GM18498 (cell line): Measurements from ENCODE around the gene CENPW.

ENCODE experiments used
- ATAC-seq: cut with Tn5 transposase; IDR thresholded peaks from one replicate; pipeline ENCODE4 v1.9.1; 2021; ENCODE audit warnings: mild to moderate bottlenecking, moderate library complexity; ENCODE audit not compliant: unreplicated experiment

CENPW gene

DNA sequence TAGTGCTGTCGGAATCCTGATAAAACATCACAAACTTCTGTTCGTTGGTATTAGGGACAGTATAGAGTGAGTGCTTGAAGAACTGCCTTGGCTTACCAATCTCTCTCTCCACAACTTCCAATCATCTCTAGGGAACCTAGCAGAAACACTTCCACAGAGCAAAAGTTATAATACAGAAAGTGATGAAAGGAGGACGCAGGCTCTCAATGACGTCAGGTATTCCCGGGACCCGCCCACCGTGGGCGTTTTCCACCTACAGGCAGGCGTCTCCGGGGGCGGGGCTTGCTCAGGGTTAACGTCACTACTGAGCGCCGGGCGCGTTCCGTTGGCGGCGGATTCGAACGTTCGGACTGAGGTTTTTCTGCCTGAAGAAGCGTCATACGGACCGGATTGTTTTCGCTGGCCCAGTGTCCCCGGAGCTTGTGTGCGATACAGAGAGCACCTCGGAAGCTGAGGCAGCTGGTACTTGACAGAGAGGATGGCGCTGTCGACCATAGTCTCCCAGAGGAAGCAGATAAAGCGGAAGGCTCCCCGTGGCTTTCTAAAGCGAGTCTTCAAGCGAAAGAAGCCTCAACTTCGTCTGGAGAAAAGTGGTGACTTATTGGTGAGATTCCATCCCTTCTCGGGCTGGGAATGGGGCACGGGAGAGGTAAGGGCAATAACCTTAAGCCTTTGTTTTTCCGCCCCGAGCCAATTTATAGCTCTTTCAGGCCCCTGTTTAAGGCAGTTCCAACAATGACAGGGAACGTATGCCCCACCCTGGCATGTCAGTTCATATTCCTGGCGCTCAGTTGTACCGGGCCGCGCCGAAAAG lies at the start of gene CENPW:
TSS of gene CENPW (plus strand) at position 320 of the 814 bp plus-strand sequence. CDS start at position 479, 159 bp downstream.
- peak; percentile 93 for ATAC-seq

- no peak for ATAC-seq
Observed at GRCh38 chr6:126293891-126294524, 45.9 kb upstream of the CENPW start.

- ATAC-seq = no peak
Observed at GRCh38 chr6:126300126-126300525, 39.8 kb upstream of the CENPW start.

- ATAC-seq = peak; percentile 93
Observed at GRCh38 chr6:126300735-126301134, 39.2 kb upstream of the CENPW start.

- ATAC-seq = no peak
Observed at GRCh38 chr6:126302191-126302590, 37.7 kb upstream of the CENPW start.

DNA sequence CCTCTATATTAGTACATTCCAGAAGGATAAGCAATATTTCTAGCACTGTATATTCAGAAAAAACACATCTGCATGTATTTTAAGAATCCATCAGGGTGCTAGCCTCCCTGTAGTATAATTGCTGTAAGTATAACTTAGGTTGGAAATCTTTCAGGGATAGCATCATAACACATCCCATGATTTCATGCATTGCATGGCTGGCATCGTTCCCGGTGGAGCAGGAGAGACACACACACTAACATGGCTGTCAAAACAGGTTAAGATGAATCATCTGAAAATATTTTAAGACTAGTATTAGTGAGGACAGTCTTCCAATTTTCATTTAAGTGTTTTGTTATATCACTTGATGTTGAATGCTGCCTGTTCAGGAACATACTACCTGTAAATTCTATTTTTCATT lies 32.1 kb upstream of the CENPW start:
- no peak for ATAC-seq

- ATAC-seq = no peak
Observed at GRCh38 chr6:126308362-126308761, 31.6 kb upstream of the CENPW start.

DNA sequence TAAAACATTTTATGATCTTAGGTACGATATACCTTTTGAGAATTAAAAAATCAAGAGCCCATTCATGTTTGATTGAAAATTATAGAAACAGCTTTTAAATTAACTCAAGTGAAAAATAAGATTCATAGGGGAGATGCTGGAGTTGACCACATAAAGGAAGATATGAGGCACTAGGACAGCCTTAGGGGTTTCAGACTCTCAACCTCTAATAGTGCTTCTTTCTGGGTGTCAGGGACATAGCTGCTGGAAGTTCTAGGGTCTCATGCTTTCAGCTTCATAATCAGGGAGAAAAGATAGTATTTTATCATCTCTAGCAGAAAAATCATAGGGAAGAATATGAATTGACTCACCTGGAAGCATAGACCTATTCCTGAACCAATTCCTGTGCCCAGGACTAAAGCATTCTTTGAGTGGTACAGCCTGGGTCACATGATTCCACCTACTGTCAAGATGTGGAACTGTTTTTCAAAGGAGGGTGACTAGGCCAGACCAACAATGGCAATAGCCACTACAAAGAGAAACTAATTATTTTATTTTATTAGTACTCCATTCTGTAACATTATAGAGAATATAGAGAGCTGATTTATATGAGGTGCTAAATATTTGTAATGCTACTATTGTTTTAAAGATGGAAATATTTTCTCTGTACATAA lies 27.8 kb upstream of the CENPW start:
- peak; percentile 98 for ATAC-seq

DNA sequence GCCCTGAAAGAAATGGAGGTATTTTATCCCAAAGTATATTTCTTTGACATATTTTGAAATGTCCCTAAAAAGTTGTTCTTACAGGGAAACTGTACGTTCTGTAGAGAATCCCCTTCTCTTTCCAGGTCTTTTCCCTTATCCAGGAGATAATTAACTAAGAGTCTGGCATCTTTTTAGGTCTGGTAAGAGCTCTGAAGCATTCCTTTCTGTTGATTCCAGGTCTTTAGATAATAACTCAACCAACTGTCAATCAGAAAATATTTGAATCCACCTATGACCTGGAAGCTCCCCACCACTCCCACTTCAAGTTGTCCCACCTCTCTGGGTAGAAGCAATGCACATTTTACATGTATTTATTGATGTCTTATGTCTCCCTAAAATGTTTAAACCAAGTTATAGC lies 26.0 kb upstream of the CENPW start:
- ATAC-seq = no peak

DNA sequence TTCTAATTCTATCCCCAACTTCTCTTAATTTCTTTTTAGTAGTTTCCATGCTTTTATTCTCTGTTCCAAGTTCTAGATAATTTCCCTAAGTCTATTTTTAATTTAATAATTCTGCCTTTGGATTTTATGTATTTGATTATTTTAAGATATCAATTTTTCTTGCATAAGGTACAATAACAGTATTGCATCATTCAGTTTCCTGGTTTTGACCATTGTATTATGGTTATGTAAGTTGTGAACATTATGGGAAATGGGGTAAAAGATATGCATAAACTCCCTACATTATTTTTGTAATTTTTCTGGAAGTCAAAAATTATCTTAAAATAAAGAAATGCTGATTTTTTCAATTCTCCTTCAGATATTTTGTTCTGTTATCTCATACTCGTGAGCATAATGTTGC lies 21.1 kb upstream of the CENPW start:
- no peak for ATAC-seq

DNA sequence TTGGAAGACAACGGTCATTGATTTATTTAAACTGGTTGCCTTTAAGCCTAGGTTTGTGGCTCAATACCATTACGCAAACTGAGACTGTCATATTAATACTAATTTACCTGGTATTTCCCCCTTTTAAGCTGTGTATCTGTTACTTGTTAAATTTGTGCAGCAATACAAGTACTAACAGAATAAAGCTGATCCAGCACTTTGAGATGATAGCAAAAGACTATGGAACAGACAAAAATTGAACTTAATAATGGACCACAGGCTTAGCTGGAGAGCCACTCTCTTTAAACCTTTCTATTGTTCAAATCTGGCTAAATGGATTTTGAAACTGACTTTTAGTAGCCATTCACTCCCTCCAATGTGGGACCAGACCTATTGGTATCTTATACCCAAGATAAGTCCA lies 6.2 kb upstream of the CENPW start:
- no peak for ATAC-seq

- ATAC-seq = no peak
Observed at GRCh38 chr6:126335210-126335609, 4.7 kb upstream of the CENPW start.

DNA sequence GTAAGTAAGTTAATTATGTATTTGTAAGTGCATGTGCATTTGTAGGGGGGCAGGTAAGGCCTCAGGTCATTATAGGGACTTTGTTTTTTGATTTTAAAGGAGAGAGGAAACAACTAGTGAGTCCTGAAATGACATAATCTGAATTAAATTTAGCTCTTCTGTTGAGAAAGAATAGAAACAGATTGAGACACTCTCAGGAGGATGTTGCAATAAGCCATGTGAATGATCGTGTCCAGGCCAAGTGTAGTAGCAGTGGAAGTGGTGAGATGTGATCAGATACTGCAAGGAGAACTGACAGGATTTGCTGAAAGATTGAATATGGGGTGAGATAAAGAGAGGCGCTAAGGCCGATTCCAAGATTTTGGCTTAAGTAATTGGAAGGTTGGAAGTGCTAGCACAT lies 2.6 kb upstream of the CENPW start:
- no peak for ATAC-seq

- no peak for ATAC-seq
Observed at GRCh38 chr6:126341126-126341525, 1.2 kb downstream of the CENPW start.

DNA sequence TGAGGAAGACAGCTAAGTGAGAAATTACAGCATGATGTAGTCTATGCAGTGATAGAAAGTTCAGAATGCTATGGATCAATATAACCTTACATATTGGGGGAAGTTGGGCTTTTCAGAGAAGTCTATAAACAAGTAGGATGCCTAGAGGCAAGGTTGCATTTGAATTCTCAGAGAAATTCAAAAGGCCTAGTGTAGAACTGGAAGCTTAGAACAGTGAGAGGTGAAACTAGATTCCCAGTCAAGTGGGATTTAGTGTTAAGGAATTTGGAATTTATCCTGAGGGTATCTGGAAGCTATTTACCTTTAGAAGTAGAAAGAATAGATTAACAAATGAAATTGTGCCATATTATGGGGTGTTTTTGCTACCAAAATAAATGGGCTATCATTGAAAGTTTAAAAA lies 4.3 kb downstream of the CENPW start:
- ATAC-seq = no peak

DNA sequence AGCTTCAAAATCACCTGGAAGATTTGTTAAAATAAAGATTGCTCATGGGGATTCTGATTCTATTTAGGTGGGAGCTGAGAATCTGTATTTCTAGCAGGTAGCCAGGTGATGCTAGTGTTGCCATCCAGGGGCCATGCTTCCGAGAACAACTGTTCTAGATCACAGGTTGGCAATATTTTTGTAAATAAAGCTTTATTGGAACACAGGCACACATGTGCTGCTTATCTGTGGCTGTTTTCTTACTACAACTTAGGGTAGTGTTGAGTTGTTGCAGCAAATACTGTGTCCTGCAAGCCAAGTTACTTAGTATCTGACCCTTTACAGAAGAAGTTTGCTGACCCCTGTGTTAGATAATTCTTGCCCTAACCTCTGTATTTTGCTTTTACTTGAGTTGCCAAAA lies 12.0 kb downstream of the CENPW start:
- no peak for ATAC-seq

GRCh38 chr6:126352514-126352913 lies 12.6 kb downstream of the CENPW start:
- no peak for ATAC-seq

GRCh38 chr6:126356526-126356925 lies 16.6 kb downstream of the CENPW start:
- ATAC-seq = no peak

- ATAC-seq = no peak
Observed at GRCh38 chr6:126359936-126360537, 20.1 kb downstream of the CENPW start.

DNA sequence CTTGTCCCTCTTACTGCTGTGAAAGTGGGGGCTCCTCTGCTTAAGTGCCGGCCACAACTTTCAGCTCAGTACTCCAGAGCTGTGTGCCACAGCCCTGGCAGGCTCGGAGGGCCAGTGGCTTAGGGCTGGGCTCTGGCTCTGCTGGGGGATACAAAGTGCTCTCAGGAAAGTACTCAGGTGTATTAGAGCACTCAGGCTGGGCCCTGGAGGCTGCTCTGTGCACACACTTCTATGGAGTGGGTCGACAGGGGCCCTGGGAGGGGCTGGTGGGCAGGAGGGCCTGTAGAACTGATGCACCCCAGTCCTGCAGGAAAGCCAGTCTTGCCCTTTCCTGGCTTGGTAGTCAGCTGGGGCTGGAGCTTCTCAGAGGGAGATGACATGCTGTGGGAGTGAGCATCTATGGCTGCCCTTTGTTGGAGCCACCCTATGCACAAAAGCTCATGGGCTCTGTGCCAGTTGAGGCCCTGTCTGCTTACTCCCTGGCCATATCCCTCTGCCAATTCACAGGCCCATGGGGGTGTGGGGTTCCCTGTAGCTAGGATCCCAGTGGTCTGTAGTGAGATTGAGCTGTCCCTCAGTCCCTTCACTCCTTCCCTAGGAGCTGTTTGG lies 22.0 kb downstream of the CENPW start:
- ATAC-seq = no peak

DNA sequence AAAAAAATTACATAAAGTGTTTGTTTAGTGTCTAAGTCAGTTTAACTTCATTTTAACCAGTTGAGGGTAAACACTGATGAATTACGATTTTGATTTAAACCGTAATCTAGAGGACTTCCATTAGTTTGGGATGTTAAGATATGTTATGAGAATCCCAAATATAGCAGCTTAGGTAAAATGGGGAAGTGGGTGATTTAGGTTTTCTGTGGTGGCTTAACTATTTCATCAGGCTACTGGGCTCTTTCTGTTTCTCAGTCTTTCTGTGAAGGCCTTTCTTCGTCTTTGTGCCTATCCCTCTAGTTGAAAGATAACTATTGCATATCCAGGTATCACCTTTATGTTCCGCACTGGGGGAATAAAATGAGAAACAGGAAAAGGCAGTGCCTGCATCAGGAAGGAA lies 27.9 kb downstream of the CENPW start:
- no peak for ATAC-seq
